Chondrocyte (in vitro differentiated cells): ENCODE results near the gene LAMB1. TPM values are rescaled to one million over a fixed set of nuclear protein-coding genes. Genes with fewer than 3 reads are reported as not detected.

Source experiments
- DNase-seq: peaks from one replicate; pipeline ENCODE4 v3.0.0; 2021; ENCODE audit warnings: mixed read lengths, low spot score
- H3K27ac Mint-ChIP-seq: one replicate; pipeline ENCODE4 v1.8.0; 2021; ENCODE audit warnings: mild to moderate bottlenecking, moderate library complexity, mixed read lengths; ENCODE audit not compliant: unreplicated experiment
- H3K27me3 Mint-ChIP-seq: 2 replicates; pipeline ENCODE4 v1.8.0; 2021; ENCODE audit warnings: low read depth, mixed read lengths
- H3K36me3 Mint-ChIP-seq: 2 replicates; pipeline ENCODE4 v1.8.0; 2021; ENCODE audit warnings: low read depth, mixed read lengths
- H3K4me1 Mint-ChIP-seq: 2 replicates; pipeline ENCODE4 v1.8.0; 2021; ENCODE audit warnings: low read depth, mild to moderate bottlenecking, mixed read lengths
- H3K4me3 Mint-ChIP-seq: one replicate; pipeline ENCODE4 v1.8.0; 2021; ENCODE audit warnings: mild to moderate bottlenecking, moderate library complexity, mixed read lengths; ENCODE audit not compliant: unreplicated experiment
- H3K9me3 Mint-ChIP-seq: 2 replicates; pipeline ENCODE4 v1.8.0; 2021; ENCODE audit warnings: low read depth, mixed read lengths
- total RNA-seq: library from RNA; stranded (reverse); gene quantifications from 3 replicates; pipeline ENCODE4 v1.2.1, GENCODE V29; 2021
- TF ChIP-seq, protein P1 (sequence below): fragments of 200-600 bp; sonication (generic); IDR thresholded peaks from 2 replicates; pipeline ENCODE4 v1.5.0; 2021; ENCODE audit warnings: antibody characterized with exemption, mild to moderate bottlenecking, moderate library complexity

LAMB1 gene
- total RNA-seq, 1 donor from 2014 or later: 466 TPM

DNA sequence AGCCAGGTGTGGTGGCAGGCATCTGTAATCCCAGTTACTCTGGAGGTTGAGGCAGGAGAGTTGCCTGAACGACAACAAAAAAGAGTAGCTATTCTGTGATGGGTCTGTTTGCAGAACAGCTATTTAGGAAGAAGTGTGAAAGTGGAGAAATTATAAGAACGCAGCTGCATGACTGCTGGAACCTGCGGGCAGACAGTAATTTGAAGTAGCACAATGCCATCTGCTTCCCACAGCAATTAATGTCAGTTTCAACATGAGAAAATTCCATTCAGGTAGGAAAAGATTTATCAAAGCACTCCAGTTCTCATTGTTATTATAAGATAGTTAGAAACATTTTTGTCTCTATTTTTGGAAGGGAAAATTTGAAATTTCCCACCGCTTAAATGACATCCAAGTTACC lies 21.5 kb downstream of the LAMB1 start:
- TF ChIP-seq, protein P1, sequence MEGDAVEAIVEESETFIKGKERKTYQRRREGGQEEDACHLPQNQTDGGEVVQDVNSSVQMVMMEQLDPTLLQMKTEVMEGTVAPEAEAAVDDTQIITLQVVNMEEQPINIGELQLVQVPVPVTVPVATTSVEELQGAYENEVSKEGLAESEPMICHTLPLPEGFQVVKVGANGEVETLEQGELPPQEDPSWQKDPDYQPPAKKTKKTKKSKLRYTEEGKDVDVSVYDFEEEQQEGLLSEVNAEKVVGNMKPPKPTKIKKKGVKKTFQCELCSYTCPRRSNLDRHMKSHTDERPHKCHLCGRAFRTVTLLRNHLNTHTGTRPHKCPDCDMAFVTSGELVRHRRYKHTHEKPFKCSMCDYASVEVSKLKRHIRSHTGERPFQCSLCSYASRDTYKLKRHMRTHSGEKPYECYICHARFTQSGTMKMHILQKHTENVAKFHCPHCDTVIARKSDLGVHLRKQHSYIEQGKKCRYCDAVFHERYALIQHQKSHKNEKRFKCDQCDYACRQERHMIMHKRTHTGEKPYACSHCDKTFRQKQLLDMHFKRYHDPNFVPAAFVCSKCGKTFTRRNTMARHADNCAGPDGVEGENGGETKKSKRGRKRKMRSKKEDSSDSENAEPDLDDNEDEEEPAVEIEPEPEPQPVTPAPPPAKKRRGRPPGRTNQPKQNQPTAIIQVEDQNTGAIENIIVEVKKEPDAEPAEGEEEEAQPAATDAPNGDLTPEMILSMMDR: no peak
- no peaks in the 10 kb centered on the region for H3K9me3 Mint-ChIP-seq
- H3K36me3 Mint-ChIP-seq: peaks cover 43% of the 10 kb centered on the region
- peaks cover 23% of the 10 kb centered on the region for H3K4me1 Mint-ChIP-seq
- H3K4me3 Mint-ChIP-seq: no peak overlapping the region
- no peak for DNase-seq
- H3K27me3 Mint-ChIP-seq: no peaks in the 10 kb centered on the region
- H3K27ac Mint-ChIP-seq: no peak overlapping the region

DNA sequence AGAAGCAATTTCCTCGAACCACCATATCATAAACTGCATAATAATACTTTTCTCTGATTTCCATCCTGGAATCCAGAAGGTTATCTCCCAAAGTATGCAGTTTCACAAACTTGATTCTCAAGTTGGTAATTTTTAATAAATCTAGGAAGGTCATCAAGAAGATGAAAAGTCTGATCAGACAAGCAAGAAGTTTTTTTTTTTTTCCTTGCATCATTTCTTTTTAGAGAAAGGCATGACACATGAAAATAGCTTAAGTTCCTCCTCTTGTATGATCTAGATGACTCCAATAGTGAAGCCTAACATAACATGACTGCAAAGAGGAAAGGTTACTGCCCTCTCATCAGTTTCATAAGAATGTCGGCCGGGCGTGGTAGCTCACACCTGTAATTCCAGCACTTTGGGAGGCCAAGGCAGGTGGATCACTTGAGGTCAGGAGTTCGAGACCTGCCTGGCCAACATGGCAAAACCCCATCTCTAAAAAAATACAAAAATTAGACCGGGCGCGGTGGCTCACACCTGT lies 22.2 kb downstream of the LAMB1 start:
- no peak for DNase-seq
- H3K4me3 Mint-ChIP-seq: no peak overlapping the region
- H3K4me1 Mint-ChIP-seq: peaks cover 23% of the 10 kb centered on the region
- no peaks in the 10 kb centered on the region for H3K27me3 Mint-ChIP-seq
- no peak overlapping the region for H3K27ac Mint-ChIP-seq
- peaks cover 44% of the 10 kb centered on the region for H3K36me3 Mint-ChIP-seq
- no peaks in the 10 kb centered on the region for H3K9me3 Mint-ChIP-seq
- TF ChIP-seq, protein P1: no peak

DNA sequence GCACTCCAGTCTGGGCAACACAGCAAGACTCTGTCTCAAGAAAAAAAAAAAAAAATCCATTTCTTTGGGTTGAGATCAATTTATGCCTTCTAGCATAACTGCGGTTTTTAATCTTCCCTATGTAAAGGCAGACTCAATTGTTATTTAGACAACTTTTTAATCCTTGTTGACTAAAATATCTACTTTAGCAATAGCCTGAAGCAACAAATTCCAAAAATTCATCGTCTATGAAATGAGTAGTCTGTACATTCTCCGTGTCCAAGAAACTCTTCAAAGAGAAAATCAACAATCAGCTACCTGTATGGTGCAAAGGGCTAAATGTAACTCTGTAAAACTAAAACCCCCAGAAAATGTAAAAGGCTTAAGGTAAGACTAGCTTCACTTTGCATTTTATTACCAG lies 22.8 kb downstream of the LAMB1 start:
- H3K36me3 Mint-ChIP-seq: peaks cover 50% of the 10 kb centered on the region
- H3K4me3 Mint-ChIP-seq: no peak overlapping the region
- peaks cover 23% of the 10 kb centered on the region for H3K4me1 Mint-ChIP-seq
- TF ChIP-seq, protein P1: no peak
- H3K9me3 Mint-ChIP-seq: no peaks in the 10 kb centered on the region
- no peaks in the 10 kb centered on the region for H3K27me3 Mint-ChIP-seq
- H3K27ac Mint-ChIP-seq: no peak overlapping the region
- DNase-seq: no peak

DNA sequence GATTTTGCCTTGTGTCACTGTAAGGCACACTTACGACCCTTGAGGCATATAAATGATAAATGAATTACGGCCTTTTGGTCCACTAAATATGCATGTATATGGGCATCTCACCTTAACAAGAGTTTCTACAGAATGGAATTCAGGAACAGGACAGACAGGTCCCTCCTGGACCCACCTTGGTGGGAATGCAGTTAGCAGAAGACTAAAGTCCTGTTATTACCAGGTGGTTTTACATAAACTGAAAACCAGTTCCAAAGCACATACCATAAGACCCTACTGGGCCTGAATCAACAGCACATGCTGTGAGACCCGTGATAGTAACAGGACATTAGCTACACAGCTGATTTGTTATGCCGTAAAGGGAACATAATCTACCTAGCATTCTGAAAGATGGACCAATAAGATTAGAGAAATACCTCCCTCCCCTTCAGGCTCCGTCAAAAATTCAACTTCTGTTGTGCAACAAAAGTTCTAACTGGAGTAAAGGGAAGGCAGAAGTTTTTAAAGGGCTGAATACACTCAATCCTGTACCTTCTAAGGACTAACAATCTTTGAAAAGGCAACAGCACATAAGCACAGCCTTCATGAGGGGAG lies 24.0 kb downstream of the LAMB1 start:
- Mint-ChIP-seq H3K27me3 (no peaks in the 10 kb centered on the region), H3K4me3 (no peak overlapping the region), H3K27ac (no peak overlapping the region), H3K9me3 (no peaks in the 10 kb centered on the region), H3K4me1 (peaks cover 23% of the 10 kb centered on the region), H3K36me3 (peaks cover 52% of the 10 kb centered on the region)
- no peak for DNase-seq
- TF ChIP-seq, protein P1: no peak

DNA sequence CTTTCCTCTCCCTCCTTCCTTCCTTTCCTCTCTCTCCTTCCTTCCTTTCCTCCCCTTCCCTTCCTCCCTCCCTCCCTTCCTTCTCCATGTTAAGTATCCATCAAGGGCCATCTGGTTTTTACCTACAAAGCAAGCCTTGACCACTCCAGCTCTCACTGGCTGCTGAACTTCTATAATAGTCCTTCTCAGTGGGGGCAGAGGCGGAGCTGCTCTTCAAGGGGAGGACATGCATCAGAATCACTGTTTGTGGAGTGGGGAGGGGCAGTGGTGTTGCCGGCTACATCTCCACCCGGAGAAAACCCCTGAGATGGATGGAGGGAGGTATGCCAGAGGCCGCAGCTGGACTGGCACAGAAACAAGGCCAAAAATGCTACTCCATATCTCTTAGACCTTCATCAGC lies 25.9 kb downstream of the LAMB1 start:
- peaks cover 24% of the 10 kb centered on the region for H3K4me1 Mint-ChIP-seq
- H3K27me3 Mint-ChIP-seq: no peaks in the 10 kb centered on the region
- DNase-seq: no peak
- H3K36me3 Mint-ChIP-seq: peaks cover 49% of the 10 kb centered on the region
- no peak overlapping the region for H3K27ac Mint-ChIP-seq
- H3K4me3 Mint-ChIP-seq: no peak overlapping the region
- TF ChIP-seq, protein P1: no peak
- H3K9me3 Mint-ChIP-seq: no peaks in the 10 kb centered on the region
